ENCODE data around the gene MACROD2.

Gene MACROD2

GRCh38 chr20:14685183-14685582, 689.9 kb downstream of the MACROD2 start:
- DNase-seq, result no peak

GRCh38 chr20:14687313-14687712, 692.0 kb downstream of the MACROD2 start:
- DNase-seq, result no peak

GRCh38 chr20:14688005-14688404, 692.7 kb downstream of the MACROD2 start:
- DNase-seq, result no peak

- no peak for DNase-seq
Measured at GRCh38 chr20:14691994-14692393, 696.7 kb downstream of the MACROD2 start.

- no peak for DNase-seq
Measured at GRCh38 chr20:14696478-14696877, 701.2 kb downstream of the MACROD2 start.

- no peak for DNase-seq
Measured at GRCh38 chr20:14696937-14697336, 701.6 kb downstream of the MACROD2 start.

GRCh38 chr20:14698125-14698524, 702.8 kb downstream of the MACROD2 start:
- DNase-seq, result no peak

GRCh38 chr20:14698605-14699373, 703.5 kb downstream of the MACROD2 start:
- DNase-seq, result no peak

- no peak for DNase-seq
Measured at GRCh38 chr20:14700639-14700960, 705.3 kb downstream of the MACROD2 start.

- DNase-seq, result no peak
Measured at GRCh38 chr20:14701326-14701725, 706.0 kb downstream of the MACROD2 start.

- no peak for DNase-seq
Measured at GRCh38 chr20:14706555-14706954, 711.2 kb downstream of the MACROD2 start.

GRCh38 chr20:14707026-14707680, 711.8 kb downstream of the MACROD2 start:
- DNase-seq, result no peak

GRCh38 chr20:14707865-14708596, 712.7 kb downstream of the MACROD2 start:
- DNase-seq, result no peak

- DNase-seq, result no peak
Measured at GRCh38 chr20:14709439-14709838, 714.1 kb downstream of the MACROD2 start.

- DNase-seq, result no peak
Measured at GRCh38 chr20:14710951-14711350, 715.6 kb downstream of the MACROD2 start.

- DNase-seq, result no peak
Measured at GRCh38 chr20:14711652-14712051, 716.3 kb downstream of the MACROD2 start.

- no peak for DNase-seq
Measured at GRCh38 chr20:14712302-14712739, 717.0 kb downstream of the MACROD2 start.

GRCh38 chr20:14715400-14715799, 720.1 kb downstream of the MACROD2 start:
- no peak for DNase-seq

- DNase-seq, result no peak
Measured at GRCh38 chr20:14716351-14716801, 721.1 kb downstream of the MACROD2 start.

- DNase-seq, result no peak
Measured at GRCh38 chr20:14717134-14717999, 722.1 kb downstream of the MACROD2 start.

- DNase-seq, result no peak
Measured at GRCh38 chr20:14720251-14720650, 724.9 kb downstream of the MACROD2 start.

- no peak for DNase-seq
Measured at GRCh38 chr20:14721926-14722452, 726.7 kb downstream of the MACROD2 start.

- DNase-seq, result no peak
Measured at GRCh38 chr20:14723614-14724013, 728.3 kb downstream of the MACROD2 start.
